Ovary (tissue), 3 donors: ENCODE results near the gene EHD3.

Experiments
- POLR2A ChIP-seq: fragments of 450-650 bp; IDR thresholded peaks from one replicate; pipeline ENCODE4 v1.6.1; 2017; ENCODE audit warnings: antibody characterized with exemption, mild to moderate bottlenecking, moderate library complexity
- TF ChIP-seq, protein P1 (sequence below), 3 donors: fragments of 450-650 bp in 2 of 3; fragments of 200-600 bp in 1 of 3; IDR thresholded peaks; one replicate each; pipeline versions ENCODE4 v1.5.1 to v1.8.0; 2016 to 2022; ENCODE audit warnings: antibody characterized with exemption in 3 of 3, mild to moderate bottlenecking in 1 of 3
- donor health status: DM: no; HTN: no; CAD: no.

DNA sequence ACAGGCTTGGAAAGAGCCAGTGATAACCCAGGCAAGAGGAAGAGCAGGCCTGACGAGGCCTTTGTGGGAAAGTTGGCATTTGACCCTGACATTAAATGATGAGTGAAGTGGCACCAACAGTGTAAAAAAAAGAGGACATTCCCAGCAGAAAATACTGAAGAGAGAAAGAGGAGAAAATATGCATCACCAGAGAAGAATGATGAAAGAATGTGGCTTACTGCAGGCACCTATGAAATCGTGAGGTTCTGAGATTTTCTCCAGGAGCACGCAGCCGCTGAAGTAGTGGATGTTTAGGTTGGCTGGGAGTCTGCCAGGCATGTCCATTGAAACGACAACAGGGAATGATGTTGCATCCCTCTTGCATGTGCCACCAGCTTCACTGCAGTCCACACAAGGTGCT is 13.8 kb downstream of the EHD3 start:
- TF ChIP-seq, protein P1, sequence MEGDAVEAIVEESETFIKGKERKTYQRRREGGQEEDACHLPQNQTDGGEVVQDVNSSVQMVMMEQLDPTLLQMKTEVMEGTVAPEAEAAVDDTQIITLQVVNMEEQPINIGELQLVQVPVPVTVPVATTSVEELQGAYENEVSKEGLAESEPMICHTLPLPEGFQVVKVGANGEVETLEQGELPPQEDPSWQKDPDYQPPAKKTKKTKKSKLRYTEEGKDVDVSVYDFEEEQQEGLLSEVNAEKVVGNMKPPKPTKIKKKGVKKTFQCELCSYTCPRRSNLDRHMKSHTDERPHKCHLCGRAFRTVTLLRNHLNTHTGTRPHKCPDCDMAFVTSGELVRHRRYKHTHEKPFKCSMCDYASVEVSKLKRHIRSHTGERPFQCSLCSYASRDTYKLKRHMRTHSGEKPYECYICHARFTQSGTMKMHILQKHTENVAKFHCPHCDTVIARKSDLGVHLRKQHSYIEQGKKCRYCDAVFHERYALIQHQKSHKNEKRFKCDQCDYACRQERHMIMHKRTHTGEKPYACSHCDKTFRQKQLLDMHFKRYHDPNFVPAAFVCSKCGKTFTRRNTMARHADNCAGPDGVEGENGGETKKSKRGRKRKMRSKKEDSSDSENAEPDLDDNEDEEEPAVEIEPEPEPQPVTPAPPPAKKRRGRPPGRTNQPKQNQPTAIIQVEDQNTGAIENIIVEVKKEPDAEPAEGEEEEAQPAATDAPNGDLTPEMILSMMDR (IDR thresholded peaks at IDR 0.05): no peak
- TF ChIP-seq POLR2A: no peak
